GM18499 (cell line): ENCODE data around the gene SHCBP1.
A peak's percentile ranks its signal among the peaks of the same experiment; 100 is the strongest.
"Not testable (repeated sequence)": the region's sequence is repeated elsewhere in the genome, so short reads cannot be mapped to it uniquely, and the experiment has no call there.

ENCODE experiments used
- ATAC-seq: cut with Tn5 transposase; IDR thresholded peaks from one replicate; pipeline ENCODE4 v1.9.1; 2021; ENCODE audit warnings: moderate number of reproducible peaks; ENCODE audit not compliant: insufficient read depth, unreplicated experiment

SHCBP1 gene

GRCh38 chr16:46621006-46621933 is at the start of gene SHCBP1:
Gene SHCBP1 (minus strand): TSS chr16:46621379. CDS start chr16:46621359, 20 bp downstream.
- ATAC-seq: peak; percentile 44

DNA sequence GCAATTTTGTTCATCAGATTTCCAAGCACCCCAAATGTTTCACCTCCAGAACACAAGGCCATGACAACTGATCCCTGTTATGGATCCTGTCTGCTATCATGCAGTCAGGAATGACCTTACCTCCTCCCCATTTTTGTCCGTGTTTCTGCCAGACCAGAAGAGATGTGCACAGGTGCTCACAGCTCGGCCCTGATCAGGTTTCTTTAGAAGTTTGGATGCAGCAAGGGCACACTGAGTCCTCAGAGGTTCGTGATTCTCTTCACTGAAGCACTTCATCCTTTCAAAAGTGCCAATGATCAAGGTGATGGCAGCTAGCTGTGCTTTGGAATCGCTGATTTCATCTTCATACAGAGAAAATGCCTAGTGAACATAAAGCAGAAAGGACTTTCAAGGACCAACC is 40.9 kb upstream of the SHCBP1 start:
- ATAC-seq: no peak

DNA sequence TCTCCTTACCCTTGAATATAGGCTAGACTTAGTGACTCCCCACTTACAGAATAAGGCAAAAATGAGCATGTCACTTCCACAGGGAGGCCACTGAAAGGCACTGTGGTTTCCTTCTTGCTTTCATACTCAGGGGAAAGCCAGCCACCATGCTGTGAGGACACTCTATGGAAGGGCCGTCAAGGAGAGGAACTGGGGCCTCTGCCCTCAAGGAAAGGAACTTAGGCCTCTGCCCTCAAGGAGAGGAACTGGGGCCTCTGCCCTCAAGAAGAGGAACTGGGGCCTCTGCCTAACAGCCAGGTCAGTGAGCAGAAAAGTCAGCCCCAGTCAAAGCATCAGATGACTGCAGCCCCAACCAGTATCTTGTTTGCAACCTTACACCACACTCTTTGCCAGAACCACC is 37.7 kb upstream of the SHCBP1 start:
- peak; percentile 84 for ATAC-seq

- no peak for ATAC-seq
These were observed 30.1 kb upstream of the SHCBP1 start for GRCh38 chr16:46651305-46651704.

GRCh38 chr16:46650254-46650623 is 29.1 kb upstream of the SHCBP1 start:
- no peak for ATAC-seq

DNA sequence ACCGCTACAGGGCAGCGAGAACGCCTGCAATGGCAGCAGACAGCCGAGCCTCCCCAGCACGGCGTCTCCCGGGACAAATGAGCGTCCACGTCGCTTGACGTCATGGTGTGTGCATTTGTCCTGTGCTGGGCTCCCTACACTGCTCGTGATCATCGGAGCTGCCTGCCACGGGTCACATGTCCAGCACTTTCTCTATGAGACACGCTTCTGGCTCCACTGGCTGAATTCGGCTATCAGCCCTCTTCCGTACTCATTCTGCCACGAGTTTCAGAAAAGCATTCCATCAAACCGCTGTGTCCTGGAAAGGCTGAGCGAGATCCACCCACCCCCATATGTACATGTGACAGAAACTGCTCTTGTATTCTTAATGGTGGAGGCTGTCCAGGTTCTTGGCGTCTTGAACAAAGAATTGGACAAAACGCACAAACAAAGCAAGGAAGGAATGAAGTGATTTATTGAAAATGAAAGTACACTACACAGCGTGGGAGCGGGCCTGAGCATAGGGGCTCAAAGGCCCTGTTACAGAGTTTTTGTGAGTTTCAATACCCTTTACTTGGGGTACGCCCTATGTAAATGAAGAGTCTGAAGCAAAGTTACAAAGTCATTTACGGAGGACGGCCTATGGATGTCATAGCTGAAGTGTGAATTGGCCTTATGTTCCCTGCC is 28.5 kb upstream of the SHCBP1 start:
- ATAC-seq: no peak

- ATAC-seq: no peak
These were observed 27.5 kb upstream of the SHCBP1 start for GRCh38 chr16:46648656-46649055.

GRCh38 chr16:46638947-46639925 is 18.1 kb upstream of the SHCBP1 start:
- no peak for ATAC-seq

- ATAC-seq: no peak
These were observed 11.9 kb upstream of the SHCBP1 start for GRCh38 chr16:46632778-46633733.

GRCh38 chr16:46629331-46630219 is 8.4 kb upstream of the SHCBP1 start:
- ATAC-seq: no peak

DNA sequence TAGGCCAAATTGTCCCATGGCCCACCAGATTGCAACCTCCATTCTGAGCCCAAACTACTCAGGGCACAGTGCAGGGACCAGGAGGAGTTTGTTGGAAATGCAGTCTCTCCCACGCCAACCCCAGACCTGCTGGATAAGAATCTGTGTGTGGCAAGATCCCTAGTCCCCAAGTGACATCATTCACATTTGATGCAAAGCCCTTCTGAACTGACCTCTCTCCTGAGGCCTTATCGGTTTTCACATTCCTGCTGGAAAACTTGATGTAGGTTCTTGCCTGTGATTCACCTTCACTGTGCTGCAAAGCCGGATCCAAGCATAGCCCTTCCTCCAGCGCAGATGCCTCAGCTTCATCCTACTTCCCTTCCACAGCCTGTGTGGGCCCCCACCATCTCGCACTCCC is 6.6 kb upstream of the SHCBP1 start:
- ATAC-seq: no peak

- not testable (repeated sequence) for ATAC-seq
These were observed 5.5 kb upstream of the SHCBP1 start for GRCh38 chr16:46626681-46627080.

DNA sequence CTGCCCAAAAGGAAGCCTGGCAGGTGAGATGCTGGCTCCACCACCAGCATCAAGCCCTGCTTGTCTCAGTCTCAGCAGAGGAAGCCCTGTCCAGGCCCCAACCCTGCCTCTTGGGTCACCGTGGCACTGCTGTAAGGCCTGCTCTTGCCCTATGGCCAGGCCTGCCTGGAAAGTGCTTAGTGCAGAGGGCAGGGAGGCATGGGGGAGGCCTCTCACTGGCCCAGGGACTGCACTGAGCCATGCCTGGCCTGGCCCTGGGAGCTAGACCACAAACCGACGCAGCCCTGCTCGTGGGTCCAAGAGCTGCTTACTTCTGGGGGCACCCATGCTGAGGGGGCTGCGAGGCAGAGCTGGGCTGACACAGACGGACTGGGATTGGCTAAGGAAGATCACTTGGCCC is 3.7 kb upstream of the SHCBP1 start:
- not testable (repeated sequence) for ATAC-seq

- not testable (repeated sequence) for ATAC-seq
These were observed 2.5 kb upstream of the SHCBP1 start for GRCh38 chr16:46623707-46624106.

DNA sequence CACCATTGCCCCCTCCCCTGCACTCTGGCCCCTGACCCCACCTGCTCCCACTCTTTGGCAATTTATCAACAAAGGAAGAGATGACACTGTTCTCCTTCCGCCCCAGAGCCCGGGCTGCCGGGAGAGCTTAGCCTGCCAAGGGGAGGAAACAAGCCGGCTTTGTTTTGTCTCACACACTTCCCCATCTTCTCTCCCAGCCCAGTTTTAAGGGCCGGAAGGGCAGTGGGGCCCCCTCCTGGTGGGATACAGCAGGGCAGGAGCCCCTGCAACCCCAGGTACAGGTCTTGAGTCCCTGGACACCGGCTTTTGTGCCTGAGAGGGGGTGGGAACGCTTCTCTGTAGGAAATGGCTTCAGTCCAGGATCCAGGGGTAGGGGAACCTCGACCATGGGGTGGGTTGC is 2.1 kb upstream of the SHCBP1 start:
- ATAC-seq: not testable (repeated sequence)

DNA sequence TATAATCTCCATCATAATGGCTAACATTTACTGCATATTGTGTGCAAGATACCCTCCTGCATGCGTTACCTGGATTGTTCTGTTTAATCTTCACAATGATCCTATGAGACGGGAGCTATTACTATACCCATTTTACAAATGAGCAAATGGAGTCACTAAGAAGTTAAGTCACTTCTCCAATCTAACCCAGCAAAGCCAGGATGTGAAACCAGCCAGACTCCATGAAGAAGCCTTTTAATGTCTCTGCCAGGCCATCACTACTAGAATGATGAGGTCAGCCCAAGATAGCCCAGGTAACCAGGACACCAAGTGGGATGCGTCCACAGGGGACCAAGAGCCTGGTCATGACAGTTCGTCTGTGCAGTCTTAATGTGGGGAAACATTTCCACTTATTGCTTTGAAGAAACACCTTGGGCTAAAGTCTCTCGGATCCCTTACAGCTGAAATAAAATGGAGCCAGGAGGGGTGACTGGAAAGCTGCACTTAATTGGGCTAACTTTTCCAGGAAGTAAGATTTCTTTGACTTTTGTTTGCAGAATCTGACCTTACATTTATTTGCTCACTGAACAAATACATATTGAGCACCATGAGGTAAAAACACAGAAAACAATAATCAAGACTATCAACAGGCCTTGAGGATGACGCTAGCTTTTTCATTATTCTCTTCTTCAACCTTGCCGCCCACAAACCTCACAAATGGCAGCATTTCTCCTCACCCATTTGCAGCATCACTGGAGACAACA is 926 bp upstream of the SHCBP1 start:
- ATAC-seq: no peak

DNA sequence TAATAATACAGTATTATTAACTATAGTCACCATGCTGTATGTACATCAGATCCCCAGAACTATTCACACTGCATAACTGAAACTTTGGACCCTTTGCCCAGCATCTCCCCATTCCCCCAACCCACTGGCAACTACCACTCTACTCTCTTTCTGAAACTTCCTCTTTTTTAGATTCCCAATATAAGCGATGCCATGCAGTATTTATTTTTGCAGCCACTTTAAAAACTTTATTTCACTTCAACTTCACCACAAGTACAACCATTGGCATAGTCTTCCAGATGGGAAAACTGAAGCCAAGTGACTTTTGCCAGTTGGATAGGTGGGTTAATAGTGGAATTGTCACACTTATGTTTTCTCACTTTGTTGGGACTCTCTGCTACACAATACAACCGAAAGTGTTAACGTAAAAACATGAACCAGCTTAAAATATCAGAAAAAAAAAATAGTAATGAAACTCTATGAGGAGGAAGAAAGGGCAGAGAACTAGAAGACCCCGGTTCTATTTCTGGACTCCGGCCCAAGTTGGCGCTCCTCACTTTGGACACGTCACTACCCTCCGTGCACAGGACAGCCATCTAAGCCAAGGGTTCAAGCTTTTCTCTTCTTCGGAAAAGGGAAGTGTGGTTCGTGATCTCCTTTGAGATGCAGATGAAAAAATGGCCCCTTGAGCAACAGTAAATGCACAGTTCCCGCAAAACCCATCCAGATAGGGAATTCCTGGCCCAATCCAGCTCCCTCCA is 743 bp downstream of the SHCBP1 start:
- ATAC-seq: no peak
